Measurements from ENCODE around the gene EXOC6B. TPM values are rescaled to one million over a fixed set of nuclear protein-coding genes. Genes with fewer than 3 reads are reported as not detected.

Gene EXOC6B
- total RNA-seq, 1 experiment from 2014 or later: 40.1 TPM

DNA sequence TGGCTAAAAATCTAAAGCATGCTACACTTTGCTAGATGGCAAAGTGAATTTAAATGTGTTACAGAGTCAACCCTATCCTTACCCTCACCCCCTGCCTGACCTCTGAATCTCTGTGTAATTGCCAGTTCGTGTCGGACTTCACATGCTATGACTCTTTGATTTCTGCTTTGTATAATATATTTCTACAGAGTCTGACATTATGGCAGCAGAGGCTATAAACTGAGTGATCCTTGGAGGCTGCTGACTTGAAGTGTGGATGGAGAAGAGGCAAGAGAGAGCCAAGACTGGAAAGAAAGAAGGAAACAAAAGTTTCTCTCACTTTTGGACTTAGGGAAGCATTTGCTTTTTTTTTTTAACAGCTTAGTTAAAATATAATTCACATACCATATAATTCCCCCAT is 588.3 kb downstream of the EXOC6B start:
- H4K8ac ChIP-seq (replicated peaks; ENCODE audit: insufficient read length, low read depth, low read length): no peak overlapping the region
- H3K4me1 ChIP-seq (ENCODE audit: insufficient read depth, low read length): peaks cover 2% of the 10 kb centered on the region; the same call in 1 of the 2 replicates

More for the DNA sequence above, 588.3 kb downstream of the EXOC6B start:
- Histone ChIP-seq H3K79me1 (ENCODE audit: insufficient read depth, low read depth, low read length, poor library complexity, severe bottlenecking) (no peaks in the 10 kb centered on the region), H3K9ac (ENCODE audit: extremely low read depth, insufficient read length, low read length) (no peak overlapping the region), H3K14ac (ENCODE audit: insufficient read depth, low read length) (no peak overlapping the region), H2BK20ac (ENCODE audit: low read depth, low read length, poor library complexity, severe bottlenecking) (no peak overlapping the region), H2BK15ac (ENCODE audit: low read depth, low read length) (no peak overlapping the region), H2BK5ac (ENCODE audit: insufficient read length, low read length) (no peak overlapping the region), H3K18ac (ENCODE audit: insufficient read length, low read depth, low read length) (no peak overlapping the region), H4K91ac (ENCODE audit: insufficient read length, low read depth, low read length) (no peak overlapping the region), H2AFZ (ENCODE audit: low read length) (no peak overlapping the region), H3K4ac (ENCODE audit: low read depth, low read length) (no peak overlapping the region), H3K23me2 (ENCODE audit: insufficient read length, low read depth, low read length, poor library complexity, severe bottlenecking) (no peaks in the 10 kb centered on the region), H2AK5ac (ENCODE audit: insufficient read length, low read length) (no peak overlapping the region), H3K9me3 (ENCODE audit: control insufficient read depth, low read depth, low read length) (no peaks in the 10 kb centered on the region), H2BK12ac (ENCODE audit: insufficient read length, low read depth, low read length) (no peak overlapping the region), H3K4me2 (ENCODE audit: insufficient read depth, insufficient read length, low read length) (no peak overlapping the region), H4K5ac (ENCODE audit: insufficient read length, low read depth, low read length) (no peak overlapping the region), H3K23ac (ENCODE audit: insufficient read length, low read depth, low read length) (no peak overlapping the region), H3K27me3 (ENCODE audit: insufficient read depth, low read length) (no peaks in the 10 kb centered on the region), H4K20me1 (ENCODE audit: control insufficient read depth, insufficient read depth, insufficient read length) (no peaks in the 10 kb centered on the region), H2BK120ac (ENCODE audit: low read depth, low read length, poor library complexity, severe bottlenecking) (no peak overlapping the region), H3K56ac (ENCODE audit: insufficient read length, low read depth, low read length) (no peak overlapping the region), H3T11ph (ENCODE audit: low read length) (no peak overlapping the region), H3K79me2 (ENCODE audit: insufficient read depth, low read length) (no peaks in the 10 kb centered on the region), H3K27ac (ENCODE audit: insufficient read length, low read depth, low read length) (no peak overlapping the region)
- no CpG with 5 or more reads among the region's 2 CpGs for WGBS (ENCODE audit: extremely low coverage, insufficient read length, low lambda C conversion rate)
- Mint-ChIP-seq H3K27me3 (ENCODE audit: low read depth) (no peaks in the 10 kb centered on the region), H3K4me1 (peaks cover 15 to 16% of the 10 kb centered on the region in 2 experiments), H3K9me3 (no peaks in the 10 kb centered on the region), H3K27ac (no peak overlapping the region), H3K36me3 (ENCODE audit: insufficient read depth in 1 of 3, low read depth in 3 of 3) (no peaks in the 10 kb centered on the region), H3K4me3 (no peak overlapping the region)
- no peak for DNase-seq
- TF ChIP-seq, protein P1, sequence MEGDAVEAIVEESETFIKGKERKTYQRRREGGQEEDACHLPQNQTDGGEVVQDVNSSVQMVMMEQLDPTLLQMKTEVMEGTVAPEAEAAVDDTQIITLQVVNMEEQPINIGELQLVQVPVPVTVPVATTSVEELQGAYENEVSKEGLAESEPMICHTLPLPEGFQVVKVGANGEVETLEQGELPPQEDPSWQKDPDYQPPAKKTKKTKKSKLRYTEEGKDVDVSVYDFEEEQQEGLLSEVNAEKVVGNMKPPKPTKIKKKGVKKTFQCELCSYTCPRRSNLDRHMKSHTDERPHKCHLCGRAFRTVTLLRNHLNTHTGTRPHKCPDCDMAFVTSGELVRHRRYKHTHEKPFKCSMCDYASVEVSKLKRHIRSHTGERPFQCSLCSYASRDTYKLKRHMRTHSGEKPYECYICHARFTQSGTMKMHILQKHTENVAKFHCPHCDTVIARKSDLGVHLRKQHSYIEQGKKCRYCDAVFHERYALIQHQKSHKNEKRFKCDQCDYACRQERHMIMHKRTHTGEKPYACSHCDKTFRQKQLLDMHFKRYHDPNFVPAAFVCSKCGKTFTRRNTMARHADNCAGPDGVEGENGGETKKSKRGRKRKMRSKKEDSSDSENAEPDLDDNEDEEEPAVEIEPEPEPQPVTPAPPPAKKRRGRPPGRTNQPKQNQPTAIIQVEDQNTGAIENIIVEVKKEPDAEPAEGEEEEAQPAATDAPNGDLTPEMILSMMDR (conservative IDR thresholded peaks at IDR 0.05): no peak
